GM21526 (cell line): Measurements from ENCODE around the gene DPEP3.
"Not testable (repeated sequence)": the region's sequence is repeated elsewhere in the genome, so short reads cannot be mapped to it uniquely, and the experiment has no call there.

Source experiments
- ATAC-seq: cut with Tn5 transposase; IDR thresholded peaks from one replicate; pipeline ENCODE4 v1.9.1; 2021; ENCODE audit warnings: moderate library complexity; ENCODE audit not compliant: unreplicated experiment, low FRiP score

The DPEP3 gene

DNA sequence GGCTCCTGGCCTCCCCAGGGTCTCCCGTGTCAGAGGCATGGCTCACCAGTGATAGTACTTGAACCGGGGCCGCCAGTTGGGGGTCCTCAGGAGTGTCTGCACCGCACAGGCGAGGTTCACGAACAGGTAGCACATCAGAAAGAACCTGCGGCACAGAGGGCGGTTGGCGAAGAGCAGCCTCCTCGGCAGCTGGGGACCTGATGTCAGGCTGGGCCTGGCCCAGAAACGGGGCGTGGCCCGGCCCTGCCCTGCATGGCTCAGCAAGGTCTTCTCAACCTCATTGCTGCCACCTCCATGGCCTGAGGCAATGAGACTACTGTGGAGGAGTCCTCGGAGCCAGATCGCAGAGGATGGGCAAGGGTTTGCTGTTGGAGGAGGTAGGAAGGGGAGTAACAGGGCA, 32.3 kb downstream of the DPEP3 start:
- ATAC-seq: no peak

DNA sequence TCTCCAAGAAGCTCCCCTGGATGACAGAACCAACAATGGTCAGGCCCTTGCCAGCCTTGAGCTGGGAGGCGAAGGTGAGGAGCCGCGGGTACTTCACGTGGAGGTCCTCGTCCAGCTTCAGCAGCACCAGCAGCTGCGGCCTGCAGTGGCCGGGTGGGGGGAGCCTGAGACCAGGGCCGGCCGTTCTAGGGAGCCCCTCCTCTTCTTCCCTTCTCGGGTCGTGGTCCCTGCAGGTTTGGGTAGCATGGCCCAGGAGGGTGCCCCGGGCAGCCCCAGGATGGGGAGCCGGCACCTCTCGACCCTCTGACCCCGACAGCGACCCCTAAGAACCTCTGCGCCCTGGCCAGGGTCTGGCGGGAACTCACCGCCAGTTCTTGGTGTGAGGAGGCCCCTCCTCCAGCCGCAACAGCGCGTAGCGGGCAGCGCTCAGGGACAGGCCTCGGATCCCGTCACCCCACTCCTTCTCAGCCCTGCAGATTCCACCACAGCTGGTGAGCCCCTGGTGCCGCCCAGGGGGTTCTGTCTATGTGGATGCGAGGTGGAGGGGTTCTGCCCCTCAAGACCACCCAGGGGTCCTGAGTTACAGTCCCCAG, 33.2 kb downstream of the DPEP3 start:
- no peak for ATAC-seq

DNA sequence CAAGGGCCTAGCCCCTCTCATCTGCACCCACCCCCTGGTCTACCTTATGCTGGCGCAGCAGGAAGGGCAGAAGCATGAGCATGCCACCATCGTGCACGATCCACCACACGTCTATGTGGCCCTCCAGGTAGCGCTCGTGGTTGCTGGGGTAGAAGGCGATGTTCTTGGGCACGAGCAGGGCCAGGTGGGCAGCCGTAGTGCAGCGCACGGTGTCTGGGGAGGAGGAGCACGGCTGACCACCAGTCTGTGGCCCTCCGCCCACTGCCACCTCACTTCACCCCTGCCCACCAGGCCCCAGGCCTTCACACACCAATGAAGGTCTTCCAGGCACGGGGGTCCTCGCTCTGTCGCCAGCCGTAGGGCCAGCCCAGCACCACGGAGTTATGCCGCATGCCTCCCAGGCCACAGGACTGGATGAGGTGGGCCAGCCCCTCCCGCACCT, 34.1 kb downstream of the DPEP3 start:
- ATAC-seq: no peak

DNA sequence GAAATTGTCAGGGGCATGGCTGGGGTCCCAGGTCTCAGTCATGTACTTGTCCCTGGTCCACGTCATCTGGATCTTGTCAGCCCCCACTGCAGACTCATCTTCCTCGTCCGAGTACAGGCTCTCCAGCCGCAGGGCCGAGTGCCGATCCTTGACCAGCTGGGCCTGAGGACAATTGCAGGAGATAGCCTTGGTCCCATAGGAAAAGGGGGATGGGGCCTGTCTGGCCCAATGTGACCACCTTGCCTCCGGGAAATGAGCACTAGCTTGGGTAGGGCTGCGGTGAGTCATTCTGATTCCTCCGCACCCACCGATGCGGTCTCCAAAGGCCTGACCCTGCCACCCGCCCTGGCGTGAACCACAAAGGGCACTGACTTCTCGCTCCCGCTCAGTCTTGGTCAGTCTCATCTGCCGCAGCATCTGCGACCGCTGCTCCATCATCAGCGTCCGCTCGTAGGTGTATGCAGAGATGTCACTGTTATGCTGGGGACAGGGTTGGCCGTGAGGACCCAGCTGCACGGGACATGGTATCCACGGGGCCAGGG, 34.8 kb downstream of the DPEP3 start:
- ATAC-seq: no peak

DNA sequence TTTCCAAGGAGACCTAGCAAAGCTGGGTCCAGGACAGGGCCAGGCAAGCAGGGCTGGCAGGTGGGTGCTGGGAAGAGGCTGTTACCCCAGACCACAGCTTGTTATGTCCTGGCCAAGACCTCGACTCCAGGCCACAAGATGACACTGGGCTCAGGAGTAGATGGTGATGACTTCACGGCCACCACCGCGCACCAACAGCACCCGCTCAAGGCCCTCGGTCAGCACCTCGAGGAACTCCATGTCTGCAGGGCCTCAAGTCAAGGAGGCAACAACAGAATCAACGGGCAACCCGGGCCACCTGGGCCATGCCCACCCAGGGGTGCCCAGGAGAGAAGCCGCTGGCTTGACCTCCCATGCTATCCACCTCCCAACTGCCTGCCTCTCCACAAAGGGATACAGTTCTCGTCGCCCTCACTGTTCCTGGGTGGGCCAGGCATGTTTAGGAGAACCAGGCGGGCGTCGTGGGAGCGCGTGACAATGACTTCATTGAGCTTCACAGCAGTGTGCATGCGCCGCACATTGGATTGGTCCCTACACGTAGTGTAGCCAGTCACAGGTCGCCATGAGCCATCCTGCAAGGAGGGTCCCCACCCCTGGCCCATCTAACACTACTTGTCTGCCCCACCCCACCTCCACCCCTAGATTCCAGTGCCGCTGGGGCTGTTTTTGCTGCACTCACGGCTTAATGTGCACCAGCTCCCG, 35.5 kb downstream of the DPEP3 start:
- ATAC-seq: no peak

DNA sequence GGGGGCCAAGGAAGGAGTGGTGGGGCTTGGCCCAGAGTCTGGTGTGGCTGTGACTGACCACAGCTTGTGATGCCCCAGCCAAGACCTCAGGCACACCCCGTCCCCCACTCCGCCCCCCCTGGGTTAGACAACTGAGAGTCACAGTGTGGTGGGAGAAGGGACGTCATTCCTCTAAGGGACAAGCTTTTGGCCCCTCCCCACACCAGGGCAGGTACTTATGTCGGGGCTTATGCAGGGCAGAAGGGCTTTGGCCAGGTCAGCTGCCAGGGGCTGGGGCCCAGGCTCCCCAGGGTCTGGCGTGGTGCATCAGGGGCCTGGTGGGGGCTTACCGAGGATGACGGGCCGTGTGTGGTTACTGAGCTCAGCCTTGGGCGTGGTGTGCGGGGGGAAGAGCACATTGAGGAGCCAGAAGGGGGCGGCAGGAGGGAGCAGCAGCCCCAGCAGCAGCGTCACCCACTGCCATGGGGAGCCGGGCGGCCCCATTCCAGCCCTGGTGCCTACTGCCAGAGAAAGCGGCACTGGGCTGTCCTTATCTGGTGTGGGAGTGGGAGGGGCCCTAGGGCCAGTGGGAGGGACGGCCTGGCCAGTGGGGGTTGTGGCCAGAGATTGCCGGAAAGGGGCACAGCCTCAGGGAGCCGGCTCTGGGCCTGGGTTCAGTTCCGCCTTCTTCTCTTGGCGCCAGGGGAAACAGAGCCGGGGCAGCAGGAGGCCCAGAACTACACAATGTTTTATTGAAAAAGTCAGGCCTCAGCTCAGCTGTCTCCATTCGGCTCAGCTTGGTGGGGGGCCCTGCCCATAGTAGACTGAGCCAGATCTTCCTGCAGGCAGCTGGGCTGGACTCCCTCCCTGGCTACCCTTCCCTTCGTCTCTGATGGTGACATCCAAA, 36.4 kb downstream of the DPEP3 start, which contains the start of gene LCAT:
Gene LCAT (minus strand): TSS at position 502 of the 886 bp plus-strand sequence. CDS start 19 bp downstream, at position 483.
- ATAC-seq: no peak

DNA sequence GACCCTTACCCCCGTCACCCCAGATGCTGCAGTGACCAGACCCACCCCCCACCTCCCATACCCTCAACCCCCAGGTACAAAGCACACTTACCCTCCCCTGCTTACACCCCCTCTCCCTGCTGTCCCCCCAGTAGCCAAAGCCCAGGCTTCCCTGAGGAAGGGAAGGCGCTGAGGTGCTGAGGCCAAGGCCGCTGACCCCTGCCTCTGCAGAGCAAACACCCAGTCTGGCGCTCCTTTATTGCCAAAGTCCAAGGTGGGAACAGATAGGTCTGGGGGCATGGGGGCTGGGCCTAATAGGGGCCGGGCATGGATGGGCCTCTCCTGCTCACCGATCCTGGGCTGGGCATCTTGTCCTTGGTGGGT, 37.1 kb downstream of the DPEP3 start:
- ATAC-seq: no peak

DNA sequence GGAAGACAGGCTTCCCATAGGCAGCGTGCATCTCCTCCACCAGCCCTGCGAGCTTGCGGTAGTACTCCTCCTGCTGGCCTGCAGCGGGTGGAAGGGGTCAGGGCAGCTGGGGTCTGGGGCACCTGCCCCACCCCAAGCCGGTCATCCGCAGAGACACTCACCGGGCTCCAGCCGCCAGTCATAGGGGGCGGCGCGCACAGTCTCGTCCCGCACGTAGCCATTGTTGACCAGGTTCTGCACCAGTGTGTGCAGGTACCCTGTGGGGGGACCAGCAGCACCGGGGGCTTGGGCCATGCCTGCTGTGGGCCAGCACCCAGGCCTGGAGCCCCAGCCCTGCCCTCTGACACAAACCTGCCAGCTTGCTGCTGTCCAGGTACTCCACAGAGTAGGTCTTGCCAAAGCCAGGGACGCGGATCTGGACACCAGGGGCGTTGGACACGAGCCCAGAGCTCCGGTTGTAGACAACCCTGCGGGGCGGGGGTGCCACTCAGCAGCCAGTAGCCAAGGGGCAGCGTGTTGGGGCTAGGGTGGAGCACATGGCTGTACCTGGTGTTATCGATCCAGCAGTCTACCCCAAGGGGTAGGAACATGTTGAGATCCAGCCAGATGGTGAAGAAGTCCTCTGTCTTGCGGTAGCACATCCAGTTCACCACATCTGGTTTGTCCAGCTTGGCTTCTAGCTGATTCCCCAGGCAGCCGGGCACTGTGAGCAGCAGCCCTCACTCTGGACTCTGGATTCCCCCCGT, 37.6 kb downstream of the DPEP3 start:
- no peak for ATAC-seq

DNA sequence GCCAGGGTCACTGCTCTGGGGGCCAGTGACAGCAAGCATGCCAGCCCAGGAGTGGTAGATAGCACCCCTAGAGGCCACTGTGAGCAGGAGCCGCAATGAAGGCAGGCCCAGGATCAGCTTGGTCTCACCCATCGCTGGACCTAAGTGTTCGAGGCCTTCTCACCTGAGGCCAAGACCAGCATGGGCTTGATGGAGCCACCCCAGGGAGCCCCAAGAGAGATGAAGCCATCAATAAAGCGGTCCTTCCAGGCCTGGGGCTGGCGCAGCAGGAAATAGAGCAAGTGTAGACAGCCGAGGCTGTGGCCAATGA, 38.1 kb downstream of the DPEP3 start:
- no peak for ATAC-seq

DNA sequence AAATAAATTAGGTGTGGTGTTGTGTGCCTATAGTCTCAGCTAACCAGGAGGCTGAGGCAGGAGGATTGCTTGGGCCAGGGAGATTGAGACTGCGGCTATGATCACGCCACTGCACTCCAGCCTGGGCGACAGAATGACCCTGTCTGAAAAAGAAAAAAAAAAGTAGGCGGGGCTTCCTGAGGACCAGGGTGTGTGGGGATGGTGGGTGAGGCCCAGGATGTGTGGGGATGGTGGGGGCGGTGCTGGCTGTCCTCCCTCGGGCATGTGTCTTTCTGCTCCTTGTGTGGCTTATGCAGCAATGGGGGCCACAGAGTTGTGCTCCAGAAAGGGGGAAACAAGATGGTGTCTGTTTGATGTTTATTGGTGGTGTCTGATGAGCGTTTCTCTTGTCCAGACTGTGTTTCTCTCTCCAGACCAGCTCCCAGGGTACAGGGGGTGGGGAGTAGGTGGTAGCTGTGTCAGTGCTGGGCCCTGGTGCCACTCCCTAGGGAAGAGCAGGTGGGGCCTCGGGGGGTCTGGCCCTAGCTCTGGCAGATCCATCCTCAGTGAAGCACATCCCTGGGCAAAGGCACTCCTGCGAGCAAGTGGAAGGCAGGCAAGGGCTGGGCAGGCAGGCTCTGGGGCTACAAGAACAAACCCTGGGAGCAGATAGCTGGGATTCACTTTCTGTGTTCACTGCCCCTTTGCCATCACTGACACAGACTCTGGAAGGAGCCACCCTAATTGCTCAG, 38.7 kb downstream of the DPEP3 start:
- ATAC-seq: no peak

DNA sequence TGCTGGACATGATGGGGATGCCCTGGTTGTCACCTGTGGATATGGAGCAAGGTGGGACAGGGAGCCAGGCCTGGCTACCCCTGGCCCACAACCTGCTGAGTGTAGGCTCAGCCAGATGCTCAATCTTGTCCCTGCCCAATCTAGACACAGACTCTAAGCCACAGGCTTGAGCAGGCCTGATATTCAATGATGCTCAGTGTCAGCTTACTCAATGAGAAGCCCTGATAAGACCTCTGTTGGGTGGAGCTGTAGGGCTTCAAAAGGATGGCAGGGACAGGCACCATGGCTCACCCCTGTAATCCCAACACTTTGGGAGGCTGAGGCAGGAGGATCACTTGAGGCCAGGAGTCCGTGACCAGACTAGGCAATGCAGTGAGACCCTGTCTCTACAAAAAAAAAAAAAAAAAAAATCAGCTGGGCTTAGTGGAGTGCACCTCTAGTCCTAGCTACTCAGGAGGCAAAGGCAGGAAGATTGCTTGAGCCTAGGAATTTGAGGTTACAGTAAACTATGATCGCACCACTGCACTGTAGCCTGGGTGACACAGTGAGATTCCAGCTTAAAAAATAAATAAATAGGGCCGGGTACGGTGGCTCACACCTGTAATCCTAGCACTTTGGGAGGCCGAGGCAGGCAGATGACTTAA, 39.7 kb downstream of the DPEP3 start:
- ATAC-seq: no peak

DNA sequence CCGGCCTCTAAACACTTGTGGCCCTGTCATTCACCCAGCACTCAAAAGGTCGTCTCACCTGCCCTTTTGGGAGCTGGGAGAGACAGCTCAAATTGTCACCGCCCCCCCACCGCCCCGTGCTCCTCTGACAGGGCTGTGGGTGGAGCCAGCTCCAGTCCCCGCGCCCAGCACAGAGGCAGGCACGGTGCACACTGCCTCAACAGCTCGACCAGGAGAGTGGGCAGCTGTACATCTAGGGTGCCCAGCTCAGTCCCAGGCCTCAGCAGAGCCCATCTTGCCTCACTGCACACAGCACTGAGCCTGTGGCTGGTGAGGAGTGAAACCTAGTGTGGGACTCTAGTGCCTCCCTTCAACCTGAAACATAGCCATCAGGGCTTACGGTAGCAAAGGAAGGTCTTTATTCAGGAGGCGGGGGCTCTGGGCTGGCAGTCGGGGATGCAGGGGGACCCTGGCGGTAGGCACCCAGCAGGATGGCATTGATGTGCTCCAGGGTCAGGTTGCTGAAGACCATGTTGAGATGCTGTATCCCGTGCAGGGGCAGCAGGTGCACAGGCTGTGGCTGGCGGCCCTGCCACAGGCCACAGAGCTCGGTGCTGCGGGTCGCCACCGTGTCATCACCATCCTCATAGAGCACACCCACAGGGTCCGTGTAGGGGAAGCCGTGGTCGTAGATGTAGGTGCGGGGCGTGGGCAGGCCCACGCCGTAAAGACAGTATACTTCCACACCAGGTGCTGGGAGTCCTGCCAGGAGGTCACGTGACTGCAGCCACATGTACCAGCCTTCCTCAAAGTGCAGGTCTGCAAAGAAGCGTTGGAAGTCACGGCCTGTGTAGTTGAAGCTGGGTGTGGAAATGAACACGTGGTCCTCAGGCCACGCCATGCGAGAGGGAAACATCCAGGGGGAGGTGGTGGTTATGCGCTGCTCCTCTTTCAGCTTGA, 40.5 kb downstream of the DPEP3 start:
- ATAC-seq: no peak

DNA sequence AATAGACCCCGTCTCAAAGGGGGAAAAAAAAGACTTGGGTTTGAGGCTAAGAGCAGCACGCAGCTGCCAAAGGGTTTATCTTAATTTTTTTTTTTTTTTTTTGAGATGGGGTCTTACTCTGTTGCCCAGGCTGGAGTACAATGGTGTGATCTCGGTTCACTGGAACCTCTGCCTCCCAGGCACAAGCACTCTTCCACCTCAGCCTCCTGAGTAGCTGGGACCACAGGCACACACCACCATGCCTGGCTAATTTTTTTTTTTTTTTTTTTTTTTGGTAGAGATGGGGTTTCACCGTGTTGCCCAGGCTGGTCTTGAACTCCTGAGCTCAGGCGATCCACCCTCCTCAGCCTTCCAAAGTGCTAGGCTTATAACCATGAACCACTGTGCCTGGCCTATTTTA, 42.6 kb downstream of the DPEP3 start:
- not testable (repeated sequence) for ATAC-seq

DNA sequence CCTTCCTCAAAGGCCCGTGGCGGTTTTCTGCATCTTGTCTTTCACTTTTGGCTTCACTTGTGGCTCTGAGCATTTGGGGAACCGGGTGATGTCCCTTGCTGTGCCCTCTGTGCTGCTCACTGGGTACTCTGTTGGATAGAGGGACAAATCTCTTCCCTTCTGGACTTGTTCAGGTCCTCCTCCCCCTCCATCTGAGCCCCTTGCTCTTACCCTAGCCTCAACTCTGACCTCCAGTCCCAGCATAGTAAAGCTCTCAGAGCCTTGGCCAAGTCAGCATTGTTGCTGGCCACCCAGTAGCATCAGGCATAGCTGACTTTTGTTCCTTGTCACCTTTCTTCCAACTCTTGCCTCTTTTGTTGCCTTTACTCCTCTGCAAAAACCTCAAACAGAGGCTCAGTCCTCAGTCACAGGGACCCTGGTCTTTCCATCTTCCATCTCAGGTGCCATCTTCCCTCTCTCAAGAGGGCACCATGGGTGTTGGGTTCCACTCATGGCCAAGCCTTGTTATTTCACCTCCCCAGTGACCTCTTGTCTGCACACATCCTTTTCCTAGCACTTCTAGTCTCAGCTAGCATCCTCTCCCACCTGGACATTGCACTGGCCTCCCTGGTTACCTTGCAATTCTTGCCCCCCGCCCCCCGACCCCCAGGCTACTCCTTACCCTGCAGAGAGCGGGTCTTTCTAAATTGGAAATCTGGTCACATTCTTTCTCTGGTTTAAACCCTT, 43.3 kb downstream of the DPEP3 start:
- ATAC-seq: peak; percentile 44

DNA sequence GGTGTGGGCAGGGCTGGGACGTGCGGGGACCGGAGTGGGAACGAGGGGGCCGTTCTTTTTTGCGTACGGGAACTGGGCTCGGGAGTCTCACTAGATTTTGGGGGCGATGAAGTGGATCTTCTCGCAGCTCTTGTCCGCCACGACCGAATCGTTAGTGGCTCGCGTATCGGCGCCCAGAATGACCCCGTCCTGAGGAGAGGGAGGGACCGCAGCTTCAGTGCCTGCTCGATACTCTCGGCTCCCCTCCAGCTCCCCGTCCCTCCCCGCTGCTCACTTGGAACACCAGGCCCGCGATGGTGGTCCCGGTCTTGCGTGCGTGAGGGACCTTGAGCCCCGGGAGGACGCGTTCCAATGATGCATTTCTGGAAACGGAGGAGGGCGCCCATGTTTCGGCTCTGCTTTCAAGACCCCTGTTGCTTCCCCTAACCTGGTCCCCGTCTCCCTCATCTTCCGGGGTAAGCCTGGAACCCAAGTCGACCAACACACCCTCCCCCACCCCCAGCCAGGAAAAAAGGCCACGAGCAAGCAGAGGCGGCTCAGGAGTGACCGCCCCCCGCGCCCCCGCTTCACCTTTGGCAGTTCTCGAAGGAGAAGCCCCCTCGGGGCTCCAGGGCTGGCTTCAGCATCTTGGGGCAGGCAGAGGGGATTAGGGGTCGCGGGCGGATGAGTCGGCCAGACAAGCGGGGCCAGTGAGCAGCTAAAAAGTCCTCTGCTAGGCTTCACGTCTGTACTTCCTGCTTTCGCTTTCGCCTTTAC, 44.0 kb downstream of the DPEP3 start, which contains the start of gene PSMB10:
Gene PSMB10 (minus strand): TSS at position 727 of the 756 bp plus-strand sequence. CDS start 101 bp downstream, at position 626.
- ATAC-seq: no peak

DNA sequence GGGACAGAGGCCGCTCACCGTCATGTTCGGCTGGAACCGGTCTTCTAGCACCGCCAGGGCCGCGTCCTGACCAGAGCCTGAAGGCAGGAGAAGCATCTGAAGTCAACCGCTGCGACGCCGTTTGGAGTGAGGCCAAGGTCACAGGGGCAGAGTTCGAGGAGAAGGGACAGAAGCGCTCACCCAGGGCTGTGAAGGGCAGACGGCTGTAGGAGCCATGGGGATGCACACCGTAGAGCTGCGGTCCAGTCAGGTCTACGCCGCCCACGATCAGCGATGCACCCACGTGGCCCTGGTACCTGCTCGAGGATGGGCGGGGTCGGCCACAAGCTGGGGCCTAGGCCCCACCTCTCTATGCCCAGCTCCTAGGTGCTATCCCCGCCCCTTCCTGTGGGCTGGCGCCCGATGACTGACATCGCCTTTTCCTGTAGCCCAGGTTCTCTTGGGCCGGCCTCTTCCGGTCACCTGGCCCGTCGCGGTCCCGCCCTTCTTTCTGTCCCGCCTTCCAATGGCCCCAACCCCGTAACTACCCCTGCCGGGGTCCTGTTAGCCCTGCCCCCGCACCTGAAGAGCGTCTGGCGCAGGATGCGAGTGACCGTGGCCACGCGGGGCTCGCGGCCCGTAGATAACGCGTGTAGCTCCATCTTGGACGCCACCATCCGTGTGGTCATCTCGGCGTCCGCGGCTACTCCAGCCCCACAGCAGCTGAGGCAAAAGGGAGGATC, 44.7 kb downstream of the DPEP3 start:
- peak; percentile 76 for ATAC-seq
